ENCODE results near the gene TMEM183A.

The TMEM183A gene

DNA sequence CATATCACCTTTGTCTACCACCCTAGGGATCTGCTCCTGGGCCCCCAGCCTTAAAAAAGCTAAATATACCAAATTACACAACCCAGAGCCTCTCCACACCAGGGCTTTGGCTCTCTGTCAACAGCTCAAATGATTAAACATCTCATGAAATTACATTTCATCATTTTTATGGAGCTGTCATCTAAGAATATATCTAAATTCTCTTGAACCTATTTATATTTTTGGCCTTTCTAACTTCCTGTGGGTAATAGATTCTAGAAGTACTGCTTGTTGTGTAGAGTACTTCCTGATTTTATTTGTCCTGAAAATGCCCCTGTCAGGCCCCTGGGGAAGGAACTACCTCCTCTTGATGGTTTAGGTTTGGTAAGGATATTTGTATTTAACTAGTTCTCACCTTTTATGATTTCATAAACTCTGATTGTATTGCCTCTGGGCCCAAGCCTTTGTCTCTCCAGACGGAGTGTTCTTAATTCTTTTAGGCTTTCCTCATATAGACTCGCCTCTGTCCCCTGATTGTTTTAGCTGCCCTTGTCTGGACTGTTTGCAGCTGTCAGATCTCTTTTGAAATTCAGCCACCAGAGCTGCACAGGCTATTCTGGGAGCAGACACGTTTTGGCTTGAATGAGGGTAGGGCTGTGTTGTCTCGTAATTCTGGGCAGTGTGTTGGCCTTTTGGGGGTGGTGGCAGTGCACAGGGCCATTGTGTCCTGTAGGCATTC, 62.0 kb downstream of the TMEM183A start:
- DNase-seq (ENCODE audit: low read depth), result no peak

DNA sequence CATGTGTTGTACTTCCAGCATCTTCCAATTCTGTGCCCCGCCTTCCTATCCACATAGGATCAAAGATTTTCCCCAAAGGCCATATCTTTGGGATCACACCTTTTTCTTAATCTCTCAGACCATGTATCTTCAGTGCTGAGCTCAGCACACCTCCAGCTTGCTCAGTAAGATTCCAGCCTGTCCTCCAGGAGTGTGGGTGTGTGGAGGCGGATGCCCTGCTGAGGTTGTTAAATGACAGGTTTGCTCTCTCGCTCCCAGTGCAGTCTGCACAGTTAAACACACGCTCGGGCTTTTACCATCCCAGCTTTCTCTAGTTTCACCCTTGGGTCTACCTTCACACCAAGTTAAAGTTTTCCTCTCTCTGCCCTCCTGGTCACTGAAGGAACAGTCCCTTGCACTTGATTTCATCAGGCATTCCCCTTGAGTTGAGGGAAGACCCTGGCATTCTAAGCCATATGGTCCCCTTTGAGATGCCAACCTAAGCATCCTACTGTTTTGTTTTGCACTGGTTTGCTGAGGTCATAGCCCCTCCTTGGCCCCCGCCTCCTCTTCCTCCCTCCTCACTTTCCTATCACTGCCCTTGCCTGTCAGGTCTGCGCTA, 64.9 kb downstream of the TMEM183A start:
- DNase-seq (ENCODE audit: low read depth), result no peak

DNA sequence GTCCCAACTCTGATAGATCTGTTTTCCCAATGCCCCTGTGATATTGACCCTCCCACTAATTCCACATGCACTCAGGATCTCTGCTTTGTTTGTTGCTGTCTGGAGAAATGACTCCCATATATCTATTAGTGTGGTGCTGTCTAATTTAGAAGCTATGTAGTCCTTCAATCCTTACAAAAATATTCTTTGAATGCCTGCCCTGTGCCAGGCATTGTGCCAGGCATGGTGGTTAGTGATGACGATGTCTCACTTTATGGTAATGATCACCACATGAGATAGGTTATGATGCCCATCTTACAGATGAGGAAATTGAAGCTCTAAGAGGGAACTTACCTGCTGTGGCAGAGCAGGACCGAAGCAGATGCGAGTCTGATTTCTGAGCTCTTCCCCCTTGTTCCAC, 65.7 kb downstream of the TMEM183A start:
- DNase-seq (ENCODE audit: low read depth), result no peak

DNA sequence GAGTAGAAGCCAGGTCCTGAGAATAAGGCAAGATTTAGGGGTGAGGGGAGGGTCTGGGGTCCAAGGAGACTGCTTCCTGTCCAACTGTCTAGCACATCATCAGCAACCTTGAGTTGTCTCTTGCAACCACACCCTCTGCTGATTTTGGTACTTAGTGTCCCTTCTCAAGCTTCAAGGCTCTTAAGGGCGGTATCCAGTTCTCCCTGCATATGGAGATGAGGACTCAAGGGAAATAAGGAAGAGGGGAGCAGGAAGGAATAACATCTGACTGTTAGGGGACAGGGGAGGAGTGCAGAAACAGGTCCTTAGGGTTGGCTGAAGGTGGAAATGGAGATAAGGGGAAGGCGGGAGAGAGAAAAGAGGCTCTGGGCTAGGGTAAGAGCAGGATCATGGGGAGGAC, 66.3 kb downstream of the TMEM183A start:
- no peak for DNase-seq (ENCODE audit: low read depth)
